IMR-90 (cell line): ENCODE measurements around the gene RAPGEF1. TPM values are rescaled to one million over a fixed set of nuclear protein-coding genes. Genes with fewer than 3 reads are reported as not detected.

Experiments used
- ATAC-seq: fragments of 200-7000 bp; cut with Tn5 transposase; 2 replicates; pipeline ENCODE4 v1.9.1; 2020; ENCODE audit warnings: low read depth, mild to moderate bottlenecking, moderate library complexity
- BruUV-seq: library from RNA; stranded (reverse); fragments of 400-500 nt; replicated peaks from 2 replicates; lab custom pipeline; 2021; lab: Mats Ljungman, UMichigan
- CTCF ChIA-PET: fragments of 300-600 bp; formaldehyde crosslinking; extraction: SDS; loops from one replicate; lab custom pipeline; 2021; ENCODE audit warnings: antibody characterized with exemption; lab: Yijun Ruan, JAX
- POLR2A ChIA-PET: fragments of 300-600 bp; sonication (Branson Sonifier 250); formaldehyde crosslinking; loops from one replicate; lab custom pipeline; 2022; ENCODE audit warnings: antibody characterized with exemption; ENCODE audit not compliant: unreplicated experiment; lab: Charles Lee
- DNase-seq: peaks from one replicate; pipeline ENCODE4 v3.0.0; 2013
- H2AFZ ChIP-seq: replicated peaks from 2 replicates; pipeline ENCODE3; 2013; ENCODE audit warnings: low read length, mild to moderate bottlenecking; ENCODE audit not compliant: poor library complexity
- H2AK5ac ChIP-seq: 2 replicates; pipeline ENCODE4 v1.6.1; 2013; ENCODE audit warnings: low read depth, low read length, inconsistent platforms
- H2AK9ac ChIP-seq: replicated peaks from 2 replicates; pipeline ENCODE3; 2013; ENCODE audit warnings: mild to moderate bottlenecking, low read depth, low read length, moderate library complexity; ENCODE audit not compliant: poor library complexity
- H2BK120ac ChIP-seq: 2 replicates; pipeline ENCODE4 v1.6.1; 2013; ENCODE audit warnings: low read depth, low read length, inconsistent platforms
- H2BK15ac ChIP-seq: 3 replicates; pipeline ENCODE4 v1.6.1; 2013; ENCODE audit warnings: low read depth, low read length, inconsistent platforms
- H2BK20ac ChIP-seq: 2 replicates; pipeline ENCODE4 v1.6.1; 2013; ENCODE audit warnings: low read depth, mild to moderate bottlenecking, inconsistent platforms, low read length, moderate library complexity
- H2BK5ac ChIP-seq: 2 replicates; pipeline ENCODE4 v1.6.1; 2013; ENCODE audit warnings: mild to moderate bottlenecking, low read depth, low read length, inconsistent platforms; ENCODE audit not compliant: poor library complexity, severe bottlenecking
- H3K14ac ChIP-seq: replicated peaks from 2 replicates; pipeline ENCODE4 v1.6.1; 2013; ENCODE audit warnings: low read depth, low read length, inconsistent platforms
- H3K18ac ChIP-seq: 2 replicates; pipeline ENCODE4 v1.6.1; 2013; ENCODE audit warnings: low read depth, low read length, control low read depth
- H3K23ac ChIP-seq: 2 replicates; pipeline ENCODE4 v1.6.1; 2013; ENCODE audit warnings: low read depth, low read length, inconsistent platforms
- H3K27ac ChIP-seq: 2 replicates; pipeline ENCODE4 v1.5.1; 2013; ENCODE audit warnings: mild to moderate bottlenecking, control low read depth, low read length; ENCODE audit not compliant: insufficient read depth
- H3K27me3 ChIP-seq: 2 replicates; pipeline ENCODE4 v1.6.1; 2013; ENCODE audit warnings: low read length; ENCODE audit not compliant: control insufficient read depth, insufficient read depth
- H3K36me3 ChIP-seq: 2 replicates; pipeline ENCODE4 v1.6.1; 2013; ENCODE audit warnings: low read length, mixed read lengths; ENCODE audit not compliant: control insufficient read depth, insufficient read depth
- H3K4ac ChIP-seq: 2 replicates; pipeline ENCODE4 v1.6.1; 2013; ENCODE audit warnings: low read depth, low read length, inconsistent platforms
- H3K4me1 ChIP-seq: 2 replicates; pipeline ENCODE4 v1.6.1; 2013; ENCODE audit warnings: low read length, mixed read lengths; ENCODE audit not compliant: control insufficient read depth, insufficient read depth
- H3K4me2 ChIP-seq: 2 replicates; pipeline ENCODE4 v1.6.1; 2013; ENCODE audit warnings: low read depth, mild to moderate bottlenecking, control low read depth, low read length, moderate library complexity
- H3K4me3 ChIP-seq: 2 replicates; pipeline ENCODE4 v1.5.1; 2013; ENCODE audit warnings: low read depth, mild to moderate bottlenecking, control low read depth, low read length, moderate library complexity; ENCODE audit not compliant: insufficient read depth
- H3K56ac ChIP-seq: 2 replicates; pipeline ENCODE4 v1.6.1; 2013; ENCODE audit warnings: low read length, inconsistent platforms; ENCODE audit not compliant: insufficient read depth; ENCODE audit errors: extremely low read depth
- H3K79me1 ChIP-seq, 2 experiments: 2 replicates each; pipeline ENCODE4 v1.6.1; 2013; ENCODE audit warnings: low read length in 2 of 2, inconsistent platforms in 1 of 2, low read depth in 1 of 2
- H3K9ac ChIP-seq: 2 replicates; pipeline ENCODE4 v1.6.1; 2013; ENCODE audit warnings: low read depth, low read length, control low read depth
- H3K9me1 ChIP-seq: 2 replicates; pipeline ENCODE4 v1.6.1; 2013; ENCODE audit warnings: low read length, inconsistent platforms; ENCODE audit not compliant: insufficient read depth
- H3K9me3 ChIP-seq: 2 replicates; pipeline ENCODE4 v1.6.1; 2013; ENCODE audit warnings: low read length; ENCODE audit not compliant: control insufficient read depth, insufficient read depth
- H4K20me1 ChIP-seq: 2 replicates; pipeline ENCODE4 v1.6.1; 2013; ENCODE audit warnings: low read length, inconsistent platforms; ENCODE audit not compliant: insufficient read depth
- H4K5ac ChIP-seq: 2 replicates; pipeline ENCODE4 v1.6.1; 2013; ENCODE audit warnings: mild to moderate bottlenecking, low read depth, low read length, control low read depth
- H4K8ac ChIP-seq, 2 experiments: 2 replicates each; pipeline ENCODE4 v1.6.1; 2013; ENCODE audit warnings: low read depth in 2 of 2, low read length in 2 of 2, control low read depth in 1 of 2, inconsistent platforms in 1 of 2
- H4K91ac ChIP-seq: 2 replicates; pipeline ENCODE4 v1.6.1; 2013; ENCODE audit warnings: low read depth, low read length, inconsistent platforms; ENCODE audit not compliant: insufficient read depth
- BHLHE40 ChIP-seq: fragments of 150-350 bp; IDR thresholded peaks from 2 replicates; pipeline ENCODE4 v1.6.1; 2016; ENCODE audit warnings: mild to moderate bottlenecking, low read depth, low read length
- CHD1 ChIP-seq: IDR thresholded peaks from 2 replicates; pipeline ENCODE4 v1.6.1; 2012; ENCODE audit warnings: low read depth, low read length, improper control_type of control experiment
- FOS ChIP-seq: fragments of 150-350 bp; IDR thresholded peaks from 2 replicates; pipeline ENCODE4 v1.6.1; 2016; ENCODE audit warnings: low read depth, low read length
- MAZ ChIP-seq: IDR thresholded peaks from 2 replicates; pipeline ENCODE4 v1.6.1; 2012; ENCODE audit warnings: low read depth, mild to moderate bottlenecking, low read length, improper control_type of control experiment, moderate library complexity, borderline replicate concordance
- MXI1 ChIP-seq: IDR thresholded peaks from 2 replicates; pipeline ENCODE4 v1.6.1; 2012; ENCODE audit warnings: low read depth, mild to moderate bottlenecking, low read length, moderate library complexity, borderline replicate concordance
- RAD21 ChIP-seq: IDR thresholded peaks from 2 replicates; pipeline ENCODE4 v1.6.1; 2012; ENCODE audit warnings: low read length, improper control_type of control experiment
- WGBS, 2 experiments: methylation state at CpG; one replicate each; pipeline versions ENCODE4 v1.1.5 to v1.1.7; 2013; ENCODE audit warnings: missing lambda C conversion rate in 2 of 2; ENCODE audit not compliant: insufficient read length in 1 of 2; ENCODE audit errors: extremely low coverage in 2 of 2; 5-methylcytosine and 5-hydroxymethylcytosine counted together
- dilution Hi-C: fragments of 300-500 bp; cut with HindIII; formaldehyde crosslinking; loops from one replicate; pipeline ENCODE4 v1.14.3; 2018; ENCODE audit warnings: low sequenced_read_pairs; ENCODE audit not compliant: unreplicated experiment
- in situ Hi-C: fragments of 300-500 bp; cut with MboI; formaldehyde crosslinking; loops from 3 replicates; pipeline ENCODE4 v1.14.3; 2019; ENCODE audit warnings: low sequenced_read_pairs, inconsistent platforms, mixed read lengths
- intact Hi-C: fragments of 100-400 bp; cut with micrococcal nuclease; formaldehyde crosslinking; loops from 2 replicates; pipeline ENCODE4 v1.10.0; 2022
- polyA plus RNA-seq, 3 experiments: library from polyadenylated mRNA; depleted of rRNA; stranded (reverse); fragments of >200 nt; gene quantifications; 2 replicates each; pipeline ENCODE4 v1.2.3, GENCODE V29; 2012; ENCODE audit warnings: low replicate concordance in 1 of 3
- total RNA-seq: library from RNA; depleted of rRNA; stranded (reverse); fragments of >200 nt; gene quantifications from 2 replicates; pipeline ENCODE4 v1.2.3, GENCODE V29; 2012

RAPGEF1 gene
- total and polyA plus RNA-seq, 2 of the 4 experiments (the other 2 are of a cell fraction): 13.1 to 22.3 TPM

DNA sequence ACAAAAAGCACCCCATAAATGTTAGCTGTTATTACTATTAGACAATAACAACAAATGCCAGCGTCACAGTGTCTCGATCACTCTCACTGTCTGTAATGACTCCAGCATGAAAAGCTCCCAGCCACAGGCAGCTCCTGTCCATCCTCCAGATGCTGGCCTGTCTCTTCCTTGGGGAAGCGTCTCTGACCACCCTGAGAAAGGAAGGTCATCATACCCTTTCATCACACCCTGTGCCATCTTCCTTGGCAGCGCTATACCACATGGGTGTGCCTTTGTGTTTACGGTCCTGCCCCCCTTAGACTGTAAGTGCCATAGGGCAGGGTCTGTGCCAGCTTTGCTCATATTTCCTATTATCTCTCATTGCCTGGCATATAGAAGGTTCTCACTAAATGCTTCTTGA is 104.0 kb downstream of the RAPGEF1 start:
- whole genome bisulfite sequencing, 2 experiments: 67% methylated on average over 1 of the region's 5 CpGs; no CpG with 5 or more reads in 1 of the 2 experiments
- Histone ChIP-seq H3K9me1 (peaks cover 15% of the 10 kb centered on the region), H3K14ac (0 out of 2 replicates have a peak overlapping the region, but pooled peaks have one; percentile 30), H3K4me1 (peaks cover 9% of the 10 kb centered on the region), H2AK5ac (peak overlapping the region; percentile 98), H3K4me3 (no peak overlapping the region), H3K23ac (no peak overlapping the region), H3K9ac (no peak overlapping the region), H2BK120ac (peak overlapping the region; percentile 77), H3K36me3 (peaks cover 8% of the 10 kb centered on the region), H2AFZ (no peak overlapping the region), H3K9me3 (no peaks in the 10 kb centered on the region), H3K27ac (peak overlapping the region; percentile 22), H2AK9ac (peak overlapping the region; percentile 83), H3K56ac (no peak overlapping the region), H2BK15ac (peak overlapping the region; percentile 94; the same call in 2 of the 3 replicates), H3K4me2 (no peak overlapping the region), H4K91ac (peak overlapping the region; percentile 70; the same call in 1 of the 2 replicates), H3K27me3 (no peaks in the 10 kb centered on the region), H2BK5ac (peak overlapping the region; percentile 68), H3K79me1 (peaks cover 5 to 23% of the 10 kb centered on the region in 2 experiments; a peak in 2 of 4 replicates), H3K4ac (peak overlapping the region; percentile 84), H3K18ac (no peak overlapping the region), H4K20me1 (no peaks in the 10 kb centered on the region), H4K5ac (peak overlapping the region; percentile 25; the same call in 1 of the 2 replicates), H2BK20ac (peak overlapping the region; percentile 76), H4K8ac (peak overlapping the region in 1 of 2 experiments; percentile 7; a peak in 1 of 4 replicates)
- dilution Hi-C loops: no loop called here
- BruUV-seq: no TSS peak
- ChIA-PET POLR2A (no interaction called here), CTCF (interaction anchor here (0.6 kb wide), 1 partner anchor 692 kb away, joined by 7 read pairs; no protein-coding TSS in a partner anchor)
- intact Hi-C loops: loop anchor here (2.0 kb wide), 1 partner anchor 27 kb away; no protein-coding TSS in a partner anchor
- DNase-seq (no peak), ATAC-seq (no peak)
- in situ Hi-C loops: no loop called here
- TF ChIP-seq MXI1 (no peak), BHLHE40 (no peak), RAD21 (no peak), MAZ (no peak), FOS (no peak), CHD1 (no peak)
